Activated CD4-positive, CD25-positive, alpha-beta regulatory T cell treated with anti-CD3 and anti-CD28 coated beads, Interleukin-2, amount 50 U/mL, for 72 hours (primary cell): ENCODE data around the gene CATSPER2.
"Not testable (repeated sequence)": the region's sequence is repeated elsewhere in the genome, so short reads cannot be mapped to it uniquely, and the experiment has no call there.

Experiments
- DNase-seq: peaks from one replicate; pipeline ENCODE4 v3.0.0; 2021

Gene CATSPER2

DNA sequence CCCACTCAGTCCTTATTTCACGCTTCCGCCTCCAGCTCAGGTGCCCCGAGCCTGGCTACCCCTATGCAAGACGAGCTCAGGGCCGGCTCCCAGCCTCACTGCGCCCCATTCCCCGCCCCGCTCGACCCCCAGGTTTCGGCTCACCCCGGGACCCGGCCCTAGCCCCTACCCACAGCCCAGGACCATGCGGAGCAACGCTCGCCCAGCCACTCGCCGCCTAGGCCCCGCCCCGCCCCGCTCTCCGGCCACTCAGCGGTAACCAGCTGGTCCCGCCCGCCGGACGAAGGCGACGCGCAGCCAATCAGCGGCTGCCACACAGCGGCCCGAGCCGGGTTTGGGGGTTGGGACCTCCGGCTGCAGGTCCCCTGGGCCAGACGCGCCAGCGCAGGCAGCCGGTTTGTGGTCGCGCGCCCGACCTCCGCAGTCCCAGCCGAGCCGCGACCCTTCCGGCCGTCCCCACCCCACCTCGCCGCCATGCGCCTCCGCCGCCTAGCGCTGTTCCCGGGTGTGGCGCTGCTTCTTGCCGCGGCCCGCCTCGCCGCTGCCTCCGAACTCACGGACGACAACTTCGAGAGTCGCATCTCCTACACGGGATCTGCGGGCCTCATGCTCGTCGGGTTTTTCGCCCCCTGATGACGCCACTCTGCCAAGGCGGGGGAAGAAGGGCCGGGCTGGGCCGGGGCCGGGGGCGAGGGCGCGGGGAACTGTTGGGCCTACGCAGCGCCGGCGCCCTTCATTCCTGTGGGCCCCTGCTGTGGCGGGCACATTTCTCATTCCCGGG, at the start of gene CATSPER2:
CATSPER2 (minus strand) TSS at position 196 of the 781 bp plus-strand sequence. CDS start 783 bp downstream, outside the sequence.
- DNase-seq: no peak

DNA sequence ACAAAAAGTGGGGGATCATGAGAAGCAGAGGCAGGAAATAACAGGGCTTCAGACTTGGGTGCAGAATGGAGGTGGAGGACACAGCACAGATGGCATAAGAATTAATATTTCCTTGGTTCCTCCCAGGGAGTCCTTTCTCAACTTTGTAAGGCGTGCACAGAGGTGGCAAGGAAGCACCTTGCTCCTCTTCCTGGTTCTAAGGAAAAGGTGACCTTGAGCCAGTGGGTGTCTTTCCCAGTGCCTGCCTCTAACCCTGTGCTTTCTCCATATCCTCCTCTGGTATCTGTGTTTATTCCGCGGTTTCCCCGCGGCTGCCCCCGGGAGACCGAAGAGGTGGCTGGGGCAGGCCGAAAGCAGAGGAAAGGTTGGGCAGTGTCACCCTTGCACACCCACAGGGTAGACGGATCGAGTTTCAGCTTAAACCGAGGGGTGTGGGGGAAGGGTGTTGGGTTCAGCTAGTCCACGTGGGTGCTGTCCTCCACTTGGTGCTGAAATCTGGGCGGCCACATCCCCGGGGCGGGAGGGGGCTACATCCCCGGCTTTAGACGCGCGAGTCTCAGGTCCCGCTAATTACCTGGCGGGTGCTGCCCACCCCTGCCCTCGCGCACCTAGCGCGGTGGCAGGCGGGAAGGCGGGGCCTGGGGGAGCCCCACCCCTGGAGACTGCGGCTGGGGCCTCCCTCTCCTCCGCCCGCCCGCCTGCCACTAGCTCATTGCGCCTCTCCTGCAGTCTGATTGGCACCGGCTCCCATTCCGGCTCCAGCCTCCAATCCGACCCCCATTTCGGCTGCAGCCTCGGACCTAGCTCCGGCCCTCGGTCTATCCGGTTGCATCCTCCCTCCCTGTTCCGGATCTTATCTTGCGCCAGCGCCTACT, 44.7 kb upstream of the CATSPER2 start, which contains the start of gene CKMT1A:
CKMT1A (plus strand) TSS at position 712 of the 875 bp plus-strand sequence. CDS start 192 bp downstream, outside the sequence.
- not testable (repeated sequence) for DNase-seq

DNA sequence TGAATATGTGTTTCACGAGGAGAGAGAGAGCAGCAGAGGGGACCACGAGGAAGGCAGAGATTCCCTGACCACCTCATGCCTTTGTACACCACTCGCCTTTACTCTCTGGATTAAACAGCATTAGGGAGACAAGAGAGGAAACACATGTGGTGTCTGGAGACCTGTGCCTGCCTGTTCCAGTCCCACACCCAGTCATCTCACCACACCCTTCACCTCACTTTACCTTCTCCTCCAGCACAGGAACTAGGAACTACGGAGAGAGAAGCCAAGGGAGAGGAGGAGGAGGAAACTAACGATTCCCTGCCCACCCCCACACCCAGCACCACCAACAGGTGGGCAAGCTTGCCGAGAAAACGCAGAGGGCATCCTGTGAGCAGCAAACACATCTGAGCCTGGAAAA, 44.0 kb upstream of the CATSPER2 start:
- DNase-seq: not testable (repeated sequence)

DNA sequence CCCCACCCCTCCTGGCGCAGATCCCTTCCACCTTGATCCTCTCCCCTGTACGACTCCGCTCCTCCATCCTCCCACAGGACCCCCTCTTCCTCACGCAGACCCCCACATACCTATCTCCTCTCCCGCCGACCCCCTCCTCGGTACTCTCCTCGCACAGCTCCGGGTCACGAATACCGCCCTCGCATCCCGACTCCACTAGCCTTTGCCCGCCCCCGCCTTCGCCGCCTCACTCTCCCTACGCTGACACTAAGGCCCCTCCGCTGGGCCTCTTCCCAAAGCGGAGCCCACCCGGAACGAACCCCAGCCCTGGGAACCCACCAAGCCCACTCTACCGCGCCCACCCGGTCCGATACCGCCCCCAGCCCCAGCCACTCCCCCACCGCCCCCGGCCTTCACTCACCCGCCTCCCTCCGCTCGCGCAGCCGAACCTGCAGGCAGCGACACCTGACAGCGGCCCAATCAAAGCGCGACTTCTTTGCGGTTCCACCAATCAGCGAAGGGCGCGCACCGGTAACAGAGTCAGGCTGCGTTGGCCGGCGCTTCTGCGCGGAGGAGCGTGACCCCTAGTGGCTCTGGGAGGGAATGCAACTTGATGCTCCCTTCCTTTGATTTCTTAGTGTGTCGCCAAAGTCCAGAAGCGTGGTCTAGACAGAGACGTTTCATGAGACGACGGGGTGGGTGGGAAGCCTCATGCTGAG, 41.1 kb upstream of the CATSPER2 start:
- DNase-seq: not testable (repeated sequence)

DNA sequence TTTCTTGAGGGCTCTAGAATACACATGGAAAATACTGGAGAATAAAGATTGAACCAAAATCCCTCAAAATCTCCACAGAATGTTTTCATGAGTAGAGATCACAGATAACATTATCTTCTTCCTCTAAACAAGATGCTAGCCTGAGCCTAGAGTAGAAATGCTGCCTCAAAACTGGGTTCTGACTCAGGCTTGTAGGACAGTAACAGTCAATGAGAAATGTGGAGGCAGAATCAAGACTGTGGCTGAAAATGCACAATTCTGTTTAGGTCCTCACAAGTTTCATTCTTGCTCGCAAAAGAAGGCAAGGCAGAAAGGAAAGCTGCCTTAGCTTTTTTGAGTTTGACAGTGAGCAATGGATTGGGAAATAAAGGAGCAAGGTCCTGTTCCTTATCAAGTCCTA, 25.5 kb upstream of the CATSPER2 start:
- DNase-seq: not testable (repeated sequence)

DNA sequence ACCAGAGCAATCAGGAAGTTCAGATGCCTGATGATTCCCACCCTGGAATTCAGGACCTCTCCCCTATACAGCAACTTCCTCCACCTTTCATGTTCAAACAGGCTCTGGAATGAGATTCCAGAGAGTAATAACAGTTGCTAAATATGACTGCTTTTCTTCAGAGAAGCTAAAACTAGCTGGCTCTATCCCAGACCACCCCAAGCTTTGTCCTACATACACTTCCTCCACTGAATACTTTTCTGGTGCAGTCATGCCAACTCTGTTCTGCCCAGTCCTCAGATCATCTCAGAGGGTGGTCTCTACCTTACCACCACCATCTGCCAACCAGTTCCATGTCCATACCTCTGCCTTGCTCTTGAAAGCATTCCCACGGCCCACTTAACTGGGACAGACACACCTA, 17.5 kb upstream of the CATSPER2 start:
- DNase-seq: not testable (repeated sequence)

DNA sequence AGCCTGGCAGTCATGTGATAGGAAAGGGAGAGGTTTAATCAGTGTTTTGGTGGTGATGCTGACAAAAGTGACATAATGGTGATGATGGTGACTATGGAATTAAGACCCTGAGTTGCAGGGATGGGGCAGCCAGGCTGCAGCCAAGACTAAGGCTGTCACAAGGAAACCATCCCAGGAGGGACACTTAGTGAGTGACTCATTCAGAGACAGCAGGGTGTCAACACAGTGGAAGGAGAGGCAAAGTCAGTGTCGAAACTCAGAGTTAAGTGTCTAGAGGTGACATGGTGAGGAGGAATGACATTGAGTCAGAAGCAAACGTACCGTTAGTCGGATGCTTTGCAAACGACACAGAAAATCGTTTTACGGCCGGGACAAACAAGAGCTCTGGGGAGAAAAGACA, 14.7 kb upstream of the CATSPER2 start:
- DNase-seq: not testable (repeated sequence)

DNA sequence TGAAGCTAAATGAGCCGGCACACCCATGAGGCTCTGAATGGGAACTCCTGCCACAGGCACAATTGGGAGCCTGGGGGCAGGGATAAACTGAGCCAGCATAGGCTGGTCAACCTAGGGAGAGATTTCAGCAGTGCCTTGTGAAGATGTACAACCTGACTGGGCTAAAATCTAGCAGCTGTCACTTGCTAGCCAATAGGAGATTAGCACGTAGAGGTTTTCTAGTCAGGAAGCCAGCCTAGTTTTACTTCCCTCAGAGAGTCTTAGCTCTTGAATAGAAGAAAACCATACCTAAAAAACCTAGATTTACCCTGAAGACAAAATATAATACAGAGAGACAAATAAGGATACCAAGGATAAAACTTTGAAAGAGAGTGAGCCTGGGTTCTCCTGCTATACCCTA, 13.6 kb upstream of the CATSPER2 start:
- DNase-seq: not testable (repeated sequence)

DNA sequence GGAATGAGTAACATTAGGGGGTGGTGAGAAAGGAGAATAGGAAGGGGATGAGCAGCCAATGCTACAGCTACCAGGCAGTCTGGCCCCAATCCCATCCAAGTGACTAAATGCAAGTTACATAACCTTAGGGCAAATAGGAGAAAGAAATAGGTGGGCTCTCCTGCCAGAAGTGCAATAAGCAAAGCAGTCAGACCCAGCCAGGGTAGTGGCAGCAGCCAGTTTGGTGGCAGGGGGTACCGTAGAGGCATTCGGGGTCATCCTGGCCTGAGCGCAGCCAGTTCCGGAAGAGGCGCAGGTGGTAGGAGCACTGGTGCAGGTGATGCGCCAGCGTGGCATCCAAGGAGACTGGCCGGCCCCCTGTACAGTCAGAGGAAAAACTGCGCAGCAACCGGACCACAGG, 11.1 kb upstream of the CATSPER2 start:
- not testable (repeated sequence) for DNase-seq

DNA sequence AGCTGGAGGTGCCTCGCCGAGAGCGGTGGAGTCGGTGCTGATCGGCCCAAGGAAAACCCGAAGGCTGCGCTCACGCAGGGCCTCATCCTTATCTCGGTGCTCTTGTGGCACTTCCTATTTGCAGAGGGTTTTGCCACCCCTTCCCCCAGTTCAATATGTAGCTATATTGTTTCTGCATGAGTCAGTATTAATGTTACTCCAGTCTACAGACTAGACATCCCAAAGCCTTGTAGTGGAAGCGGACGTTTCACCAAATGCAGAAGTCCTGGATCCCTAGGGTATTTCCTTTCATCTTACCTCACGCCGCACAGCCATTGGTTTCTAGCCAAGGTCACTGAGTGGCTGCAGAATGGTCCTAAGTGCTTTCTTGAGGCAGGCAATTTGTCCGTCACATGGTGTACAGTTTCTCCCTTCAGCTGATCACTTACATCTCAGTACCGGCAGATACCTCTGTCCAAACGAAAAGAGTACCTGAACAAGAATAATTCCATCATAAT, 834 bp upstream of the CATSPER2 start:
- DNase-seq: not testable (repeated sequence)

DNA sequence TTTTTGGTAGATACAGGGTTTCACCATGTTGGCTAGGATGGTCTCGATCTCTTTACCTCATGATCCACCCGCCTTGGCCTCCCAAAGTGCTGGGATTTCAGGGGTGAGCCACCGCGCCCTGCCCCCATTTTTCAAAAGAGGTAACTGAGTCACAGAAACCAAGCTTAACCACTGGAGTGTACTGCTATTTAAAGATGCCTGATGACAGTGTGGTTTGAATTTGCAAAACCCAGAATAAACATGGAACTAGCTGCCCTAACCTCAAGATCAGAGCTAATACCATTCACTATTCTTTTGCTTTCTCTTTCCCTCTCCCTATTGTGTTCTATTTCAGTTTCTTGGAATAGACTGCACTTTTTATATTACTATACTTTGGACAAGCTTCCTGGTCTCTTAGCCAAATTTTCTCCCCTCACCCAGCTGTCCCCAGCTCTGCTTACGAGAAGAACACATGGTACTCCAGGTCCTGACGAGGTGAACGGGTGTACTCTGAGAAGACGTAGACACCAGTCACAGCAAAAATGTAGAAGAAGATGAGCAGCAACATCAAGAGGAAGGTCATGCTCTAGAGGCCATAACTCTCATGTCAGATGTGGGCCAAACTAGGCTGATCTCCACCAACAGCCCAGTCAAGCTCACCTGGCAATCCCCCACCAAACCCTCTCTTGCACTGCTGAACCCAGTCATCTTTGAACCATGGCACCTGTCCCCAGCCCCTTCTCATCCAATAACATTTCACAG, 10.0 kb downstream of the CATSPER2 start:
- DNase-seq: not testable (repeated sequence)

DNA sequence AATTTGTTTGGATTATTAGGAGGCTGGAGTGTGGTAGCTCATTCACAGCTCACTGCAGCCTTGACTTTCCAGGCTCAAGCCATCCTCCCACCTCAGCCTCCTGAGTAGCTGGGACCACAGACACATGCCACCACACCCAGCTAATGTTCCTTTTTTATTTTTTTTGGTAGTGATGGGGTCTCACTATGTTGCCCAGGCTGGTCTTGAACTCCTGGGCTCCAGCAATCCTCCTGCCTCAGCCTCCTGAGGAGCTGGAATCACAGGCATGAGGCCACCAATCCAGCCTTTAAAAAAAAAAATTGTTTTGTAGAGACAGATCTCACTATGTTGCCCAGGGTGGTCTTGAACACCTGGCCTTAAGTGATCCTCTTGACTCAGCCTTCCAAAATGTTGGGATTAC, 21.7 kb downstream of the CATSPER2 start:
- DNase-seq: not testable (repeated sequence)

DNA sequence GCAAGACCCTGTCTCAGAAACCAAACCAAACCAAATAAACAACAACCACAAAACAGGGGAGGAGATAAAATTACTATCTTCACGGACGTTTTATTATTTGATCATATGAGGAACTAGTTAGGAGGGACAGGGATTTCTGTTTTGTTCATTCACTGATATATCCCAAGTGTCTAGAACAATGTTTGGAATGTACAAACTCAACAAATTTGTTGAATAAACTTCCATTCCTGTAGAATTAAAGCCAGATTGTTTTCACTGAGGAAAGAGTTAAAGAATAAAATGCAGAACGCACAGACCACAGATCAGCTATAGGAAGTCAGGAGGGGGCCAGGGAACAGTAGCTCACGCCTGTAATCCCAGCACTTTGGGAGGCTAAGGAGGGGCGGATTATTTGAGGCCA, 23.5 kb downstream of the CATSPER2 start:
- no peak for DNase-seq

DNA sequence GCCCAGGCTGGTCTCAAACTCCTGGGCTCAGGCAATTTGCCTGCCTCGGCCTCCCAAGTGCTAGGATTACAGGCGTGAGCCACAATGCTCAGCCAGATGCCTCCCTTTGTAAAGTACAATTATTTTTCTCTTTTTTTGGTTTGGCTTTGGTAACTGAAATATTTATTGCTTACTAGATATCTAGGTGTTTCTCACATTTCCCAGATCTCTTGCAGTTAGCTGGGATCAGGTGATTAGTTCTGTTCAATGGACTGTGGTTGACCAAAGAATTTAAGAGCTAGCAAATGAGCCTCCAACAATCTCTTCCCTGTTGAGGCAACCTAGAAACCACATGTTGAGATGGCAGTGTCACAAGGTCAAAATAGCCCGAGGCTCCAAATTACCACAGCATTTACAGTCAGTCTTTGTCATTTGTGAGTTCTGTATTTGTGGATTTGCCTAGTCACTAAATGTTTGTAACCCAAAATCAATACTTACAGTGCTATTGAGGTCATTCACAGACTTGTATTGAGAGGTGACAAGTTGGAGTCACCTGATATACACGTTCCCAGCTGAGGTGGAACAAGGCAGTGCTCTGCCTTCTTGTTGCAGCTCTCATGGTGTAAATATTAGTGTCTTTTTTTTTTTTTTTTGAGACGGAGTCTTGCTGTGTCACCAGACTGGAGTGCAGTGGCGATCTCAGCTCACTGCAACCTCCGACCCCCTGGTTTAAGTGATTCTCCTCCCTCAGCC, 26.4 kb downstream of the CATSPER2 start:
- DNase-seq: not testable (repeated sequence)

DNA sequence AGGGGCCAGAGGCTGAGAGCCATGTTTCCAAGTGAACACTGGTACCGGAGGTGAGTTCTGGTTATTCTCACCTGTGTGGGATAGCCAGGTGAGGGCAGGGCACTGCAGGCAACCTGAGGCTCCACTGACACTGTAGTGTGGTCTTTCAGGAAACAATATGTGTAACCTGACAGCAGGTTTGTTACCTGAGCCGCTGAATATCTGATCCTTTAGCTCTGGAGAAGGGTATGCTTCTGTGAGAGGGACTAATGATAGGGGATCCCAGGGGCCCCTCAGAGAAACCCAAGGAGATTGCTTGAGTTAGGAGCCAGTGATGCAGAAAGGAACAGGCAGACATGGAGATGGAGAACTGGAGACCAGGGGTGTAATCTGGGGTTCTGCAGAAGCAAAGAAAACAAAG, 29.9 kb downstream of the CATSPER2 start, which contains the start of gene STRC:
STRC (minus strand) TSS at position 101 of the 400 bp plus-strand sequence; CDS start at position 23, 78 bp downstream.
- not testable (repeated sequence) for DNase-seq

DNA sequence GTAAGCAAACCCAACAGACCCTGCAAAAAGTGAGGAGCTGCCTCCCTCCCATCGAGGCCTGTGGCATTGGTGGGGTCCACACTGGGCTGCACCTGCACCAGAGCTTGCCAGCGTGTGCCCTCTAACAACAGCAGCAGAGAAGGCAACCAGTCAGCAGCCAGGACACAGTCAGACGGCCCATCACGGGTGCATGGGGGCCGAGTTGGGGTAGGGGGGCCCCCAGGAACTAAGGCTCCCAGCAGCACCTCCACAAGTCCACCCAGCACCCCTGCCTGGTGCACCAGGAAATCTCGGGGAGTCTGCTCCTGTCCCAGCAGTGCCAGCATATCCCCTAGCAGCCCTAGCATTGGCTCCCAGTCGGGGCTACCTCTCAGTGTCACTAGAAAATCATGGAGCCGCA, 30.9 kb downstream of the CATSPER2 start:
- DNase-seq: not testable (repeated sequence)

DNA sequence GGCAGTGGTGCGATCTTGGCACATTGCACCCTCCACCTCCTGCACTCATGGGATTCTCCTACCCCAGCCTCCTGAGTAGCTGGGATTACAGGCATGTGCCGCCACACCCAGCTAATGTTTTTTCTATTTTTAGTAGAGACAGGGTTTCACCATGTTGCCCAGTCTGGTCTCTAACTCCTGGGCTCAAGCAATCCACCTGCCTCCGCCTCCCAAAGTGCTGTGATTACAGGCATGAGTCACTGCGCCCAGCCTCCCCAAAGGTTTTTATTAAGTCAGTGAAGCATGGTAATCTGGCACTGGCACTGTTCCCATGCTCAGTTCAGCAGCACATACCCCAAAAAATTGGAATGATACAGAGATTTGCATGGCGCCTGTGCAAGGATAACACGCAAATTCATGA, 46.4 kb downstream of the CATSPER2 start:
- DNase-seq: not testable (repeated sequence)

DNA sequence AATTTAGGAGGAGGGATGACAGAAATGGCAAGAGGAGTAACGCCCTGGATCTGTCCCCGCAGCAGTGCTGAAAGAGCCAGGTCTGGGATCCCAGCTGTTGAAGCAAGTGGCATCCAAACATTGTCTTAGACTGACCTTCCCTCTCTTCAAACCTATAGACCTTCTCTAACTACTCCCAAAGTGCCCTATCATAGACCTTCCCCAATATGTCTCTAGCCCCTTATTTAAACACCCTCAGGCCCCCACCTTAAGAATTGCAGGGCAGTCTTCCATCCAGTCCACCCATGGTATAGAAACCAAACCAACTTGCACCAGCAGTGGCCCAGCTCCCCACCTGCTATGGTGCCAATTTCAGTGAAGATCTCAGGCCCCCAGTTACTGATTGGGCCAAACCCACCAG, 48.4 kb downstream of the CATSPER2 start:
- not testable (repeated sequence) for DNase-seq

DNA sequence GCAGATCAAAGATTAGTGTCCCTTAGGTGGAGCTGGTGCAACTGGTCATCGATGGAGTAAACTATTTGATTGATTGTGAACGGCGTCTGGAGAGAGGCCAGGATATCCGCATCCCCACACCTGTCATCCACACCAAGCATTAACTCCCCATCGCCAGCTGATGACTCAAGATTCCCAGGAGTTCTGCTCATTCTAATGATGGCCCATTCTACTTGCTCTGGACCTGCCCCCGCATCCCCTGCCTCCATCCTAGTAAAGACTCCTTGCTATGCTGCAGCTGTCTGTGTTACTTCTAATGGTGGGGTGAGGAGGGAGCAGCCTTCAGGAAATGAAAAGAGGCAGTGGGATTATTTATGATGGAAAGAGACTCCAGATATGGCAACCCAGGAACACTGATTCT, 49.5 kb downstream of the CATSPER2 start:
- DNase-seq: not testable (repeated sequence)

DNA sequence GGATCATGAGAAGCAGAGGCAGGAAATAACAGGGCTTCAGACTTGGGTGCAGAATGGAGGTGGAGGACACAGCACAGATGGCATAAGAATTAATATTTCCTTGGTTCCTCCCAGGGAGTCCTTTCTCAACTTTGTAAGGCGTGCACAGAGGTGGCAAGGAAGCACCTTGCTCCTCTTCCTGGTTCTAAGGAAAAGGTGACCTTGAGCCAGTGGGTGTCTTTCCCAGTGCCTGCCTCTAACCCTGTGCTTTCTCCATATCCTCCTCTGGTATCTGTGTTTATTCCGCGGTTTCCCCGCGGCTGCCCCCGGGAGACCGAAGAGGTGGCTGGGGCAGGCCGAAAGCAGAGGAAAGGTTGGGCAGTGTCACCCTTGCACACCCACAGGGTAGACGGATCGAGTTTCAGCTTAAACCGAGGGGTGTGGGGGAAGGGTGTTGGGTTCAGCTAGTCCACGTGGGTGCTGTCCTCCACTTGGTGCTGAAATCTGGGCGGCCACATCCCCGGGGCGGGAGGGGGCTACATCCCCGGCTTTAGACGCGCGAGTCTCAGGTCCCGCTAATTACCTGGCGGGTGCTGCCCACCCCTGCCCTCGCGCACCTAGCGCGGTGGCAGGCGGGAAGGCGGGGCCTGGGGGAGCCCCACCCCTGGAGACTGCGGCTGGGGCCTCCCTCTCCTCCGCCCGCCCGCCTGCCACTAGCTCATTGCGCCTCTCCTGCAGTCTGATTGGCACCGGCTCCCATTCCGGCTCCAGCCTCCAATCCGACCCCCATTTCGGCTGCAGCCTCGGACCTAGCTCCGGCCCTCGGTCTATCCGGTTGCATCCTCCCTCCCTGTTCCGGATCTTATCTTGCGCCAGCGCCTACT, 55.1 kb downstream of the CATSPER2 start, which contains the start of gene CKMT1B:
CKMT1B (plus strand) TSS at position 700 of the 863 bp plus-strand sequence. CDS start 192 bp downstream, outside the sequence.
- DNase-seq: not testable (repeated sequence)
